C4-2B (cell line): ENCODE data around the gene JAKMIP3.

ENCODE experiments used
- H3K27ac ChIP-seq: fragments of 450-650 bp; 2 replicates; pipeline ENCODE4 v1.5.1; 2017
- CTCF ChIP-seq: fragments of 450-650 bp; conservative IDR thresholded peaks from 2 replicates; pipeline ENCODE4 v1.5.1; 2017; ENCODE audit warnings: mild to moderate bottlenecking
- ZFX ChIP-seq: fragments of 450-650 bp; IDR thresholded peaks from 2 replicates; pipeline ENCODE4 v1.6.1; 2017

Gene JAKMIP3

GRCh38 chr10:132104471-132105301 is 38.9 kb downstream of the JAKMIP3 start:
- H3K27ac ChIP-seq, result no peak overlapping the region
- TF ChIP-seq CTCF (no peak), ZFX (no peak)

GRCh38 chr10:132105302-132105995 is 39.7 kb downstream of the JAKMIP3 start:
- no peak for TF ChIP-seq CTCF
- TF ChIP-seq ZFX, result no peak
- H3K27ac ChIP-seq, result no peak overlapping the region

- no peak for TF ChIP-seq CTCF
- TF ChIP-seq ZFX, result no peak
- no peak overlapping the region for H3K27ac ChIP-seq
These were observed 40.7 kb downstream of the JAKMIP3 start for GRCh38 chr10:132106431-132106830.

GRCh38 chr10:132107186-132107948 is 41.6 kb downstream of the JAKMIP3 start:
- no peak for TF ChIP-seq ZFX
- TF ChIP-seq CTCF, result no peak
- no peak overlapping the region for H3K27ac ChIP-seq

- TF ChIP-seq CTCF (no peak), ZFX (no peak)
- no peak overlapping the region for H3K27ac ChIP-seq
These were observed 42.5 kb downstream of the JAKMIP3 start for GRCh38 chr10:132107949-132108877.

- TF ChIP-seq CTCF (no peak), ZFX (no peak)
These were observed 43.8 kb downstream of the JAKMIP3 start for GRCh38 chr10:132109341-132110110.

More at GRCh38 chr10:132109341-132110110, 43.8 kb downstream of the JAKMIP3 start:
- no peak overlapping the region for H3K27ac ChIP-seq
